ENCODE results near the gene SETBP1. TPM values are rescaled to one million over a fixed set of nuclear protein-coding genes. Genes with fewer than 3 reads are reported as not detected.

SETBP1 gene
- total and polyA plus RNA-seq, 4 donors = 1.3 to 85.0 (median 24.1) TPM

DNA sequence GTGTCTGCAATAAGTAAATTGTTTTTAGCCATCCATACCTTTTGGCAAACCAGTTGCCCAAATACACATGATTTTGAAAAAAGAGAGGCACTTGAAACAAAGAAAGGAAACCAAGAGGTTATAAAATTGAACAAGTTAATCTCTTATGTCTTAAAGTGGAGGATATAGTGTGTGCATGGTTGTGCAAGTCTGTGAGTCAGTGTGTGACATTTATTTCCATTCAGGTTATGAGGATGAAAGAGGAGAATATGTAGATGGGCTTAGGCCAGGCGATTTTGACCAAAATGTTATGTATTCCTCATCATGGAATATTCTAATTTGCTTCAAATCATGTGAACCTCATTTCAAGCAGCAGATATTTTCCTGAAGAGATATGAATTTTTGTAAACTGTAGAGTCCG, 123.3 kb downstream of the SETBP1 start:
- peaks cover 0 to 2% of the 10 kb centered on the region in 2 donors for H3K36me3 ChIP-seq (ENCODE audit: control insufficient read depth in 1 of 2, insufficient read depth in 2 of 2, low read length in 1 of 2)
- ATAC-seq (ENCODE audit: low FRiP score) (no peak), DNase-seq (no peak)
- intact Hi-C loops (cut with DNase I) = no loop called here
- peak overlapping the region in 1 of 2 donors; percentile 82 for H3K27ac ChIP-seq (ENCODE audit: low read depth in 1 of 2, low read length in 2 of 2)
- H3K27me3 ChIP-seq (ENCODE audit: control insufficient read depth in 1 of 2, insufficient read depth in 2 of 2, low read length in 1 of 2) = no peaks in the 10 kb centered on the region
- no peaks in the 10 kb centered on the region for H3K9me3 ChIP-seq (ENCODE audit: control insufficient read depth, low read length)
- peaks cover 4 to 5% of the 10 kb centered on the region in 2 donors for H3K4me1 ChIP-seq (ENCODE audit: control insufficient read depth in 1 of 2, insufficient read depth in 2 of 2, low read length in 2 of 2)
- H3K4me3 ChIP-seq (ENCODE audit: low read length in 2 of 2) = no peak overlapping the region
- WGBS, 2 donors = 92% methylated on average over 2 of the region's 2 CpGs

DNA sequence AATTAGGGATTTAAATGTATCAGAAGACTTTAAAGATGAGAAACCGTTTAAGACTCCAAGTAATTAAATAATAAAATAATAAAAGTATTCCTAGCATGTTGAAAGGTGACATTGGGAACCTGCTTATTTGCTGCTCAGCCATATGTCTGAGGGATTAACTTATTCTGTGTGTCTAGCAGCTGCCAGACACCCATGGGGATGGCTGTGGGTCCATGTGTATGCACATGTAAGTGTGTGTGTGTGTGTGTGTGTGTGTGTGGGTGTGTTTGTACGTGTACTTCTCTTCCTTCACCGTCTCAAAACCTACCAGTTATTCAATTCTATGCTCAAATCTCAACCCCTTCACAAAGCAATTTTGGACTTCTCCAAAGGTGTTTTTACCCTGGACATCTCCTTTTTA, 124.5 kb downstream of the SETBP1 start:
- no peak overlapping the region for H3K27ac ChIP-seq (ENCODE audit: low read depth in 1 of 2, low read length in 2 of 2)
- WGBS, 2 donors = 75 to 95% methylated on average over 3 of the region's 3 CpGs

DNA sequence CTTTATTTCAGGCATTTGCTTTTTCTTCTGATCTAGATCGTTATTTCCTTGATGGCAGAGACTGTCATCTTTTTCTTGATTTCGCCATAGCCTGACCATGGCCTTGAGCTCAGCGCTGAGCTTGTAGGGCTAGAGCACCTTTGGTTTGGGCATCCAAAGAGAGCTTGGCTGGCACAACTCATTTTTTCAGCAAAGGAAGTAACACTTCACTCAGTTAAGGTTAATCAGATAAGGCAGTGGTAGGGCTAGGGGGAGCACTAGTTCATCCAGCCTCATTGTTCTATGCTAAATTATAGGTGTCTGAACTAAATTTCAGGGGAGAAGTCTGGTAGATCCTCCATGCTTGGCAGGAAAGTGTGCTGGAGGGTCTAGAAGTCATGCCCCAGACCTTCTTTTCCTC, 125.0 kb downstream of the SETBP1 start:
- Histone ChIP-seq H3K9me3 (ENCODE audit: control insufficient read depth, low read length) (no peaks in the 10 kb centered on the region), H3K27me3 (ENCODE audit: control insufficient read depth in 1 of 2, insufficient read depth in 2 of 2, low read length in 1 of 2) (no peaks in the 10 kb centered on the region), H3K27ac (ENCODE audit: low read depth in 1 of 2, low read length in 2 of 2) (no peak overlapping the region), H3K4me3 (ENCODE audit: low read length in 2 of 2) (no peak overlapping the region), H3K4me1 (ENCODE audit: control insufficient read depth in 1 of 2, insufficient read depth in 2 of 2, low read length in 2 of 2) (peaks cover 4 to 5% of the 10 kb centered on the region in 2 donors), H3K36me3 (ENCODE audit: control insufficient read depth in 1 of 2, insufficient read depth in 2 of 2, low read length in 1 of 2) (peaks cover 0 to under 1% of the 10 kb centered on the region in 2 donors)
- 96 to 98% methylated on average over 3 of the region's 3 CpGs for WGBS, 2 donors
- intact Hi-C loops (cut with DNase I) = no loop called here
- ATAC-seq (ENCODE audit: low FRiP score) (no peak), DNase-seq (no peak)

More for the DNA sequence above, 124.5 kb downstream of the SETBP1 start:
- Histone ChIP-seq H3K36me3 (ENCODE audit: control insufficient read depth in 1 of 2, insufficient read depth in 2 of 2, low read length in 1 of 2) (peaks cover 0 to 2% of the 10 kb centered on the region in 2 donors), H3K4me1 (ENCODE audit: control insufficient read depth in 1 of 2, insufficient read depth in 2 of 2, low read length in 2 of 2) (peaks cover 4 to 5% of the 10 kb centered on the region in 2 donors), H3K9me3 (ENCODE audit: control insufficient read depth, low read length) (no peaks in the 10 kb centered on the region), H3K4me3 (ENCODE audit: low read length in 2 of 2) (no peak overlapping the region), H3K27me3 (ENCODE audit: control insufficient read depth in 1 of 2, insufficient read depth in 2 of 2, low read length in 1 of 2) (no peaks in the 10 kb centered on the region)
- intact Hi-C loops (cut with DNase I) = no loop called here
- no peak for DNase-seq
- ATAC-seq (ENCODE audit: low FRiP score) = no peak

DNA sequence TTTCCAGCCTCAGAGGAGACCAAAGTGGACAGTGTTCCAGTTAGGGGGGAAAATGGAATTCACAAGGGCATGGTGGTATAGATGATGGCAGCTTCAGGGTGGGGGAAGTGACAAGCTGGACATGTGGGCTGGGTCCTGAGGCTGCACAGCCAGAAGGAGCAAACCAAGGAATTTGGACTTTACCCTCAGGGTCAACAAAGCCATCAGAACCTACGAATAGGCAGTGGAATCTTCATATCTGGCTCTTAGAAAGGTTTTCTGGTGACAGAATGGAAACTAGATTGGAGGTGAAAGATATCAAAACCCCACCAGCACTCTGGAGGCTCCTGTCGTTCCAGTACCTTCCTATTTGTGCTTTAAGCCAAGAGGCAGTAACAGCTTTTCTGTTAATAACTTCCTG, 127.1 kb downstream of the SETBP1 start:
- DNase-seq (no peak), ATAC-seq (ENCODE audit: low FRiP score) (no peak)
- H3K36me3 ChIP-seq (ENCODE audit: control insufficient read depth in 1 of 2, insufficient read depth in 2 of 2, low read length in 1 of 2) = no peaks in the 10 kb centered on the region
- peaks cover 4 to 5% of the 10 kb centered on the region in 2 donors for H3K4me1 ChIP-seq (ENCODE audit: control insufficient read depth in 1 of 2, insufficient read depth in 2 of 2, low read length in 2 of 2)
- H3K27ac ChIP-seq (ENCODE audit: low read depth in 1 of 2, low read length in 2 of 2) = no peak overlapping the region
- WGBS, 2 donors = 85 to 92% methylated on average over 2 of the region's 2 CpGs
- H3K27me3 ChIP-seq (ENCODE audit: control insufficient read depth in 1 of 2, insufficient read depth in 2 of 2, low read length in 1 of 2) = no peaks in the 10 kb centered on the region
- H3K4me3 ChIP-seq (ENCODE audit: low read length in 2 of 2) = no peak overlapping the region
- H3K9me3 ChIP-seq (ENCODE audit: control insufficient read depth, low read length) = no peaks in the 10 kb centered on the region
- intact Hi-C loops (cut with DNase I) = no loop called here

DNA sequence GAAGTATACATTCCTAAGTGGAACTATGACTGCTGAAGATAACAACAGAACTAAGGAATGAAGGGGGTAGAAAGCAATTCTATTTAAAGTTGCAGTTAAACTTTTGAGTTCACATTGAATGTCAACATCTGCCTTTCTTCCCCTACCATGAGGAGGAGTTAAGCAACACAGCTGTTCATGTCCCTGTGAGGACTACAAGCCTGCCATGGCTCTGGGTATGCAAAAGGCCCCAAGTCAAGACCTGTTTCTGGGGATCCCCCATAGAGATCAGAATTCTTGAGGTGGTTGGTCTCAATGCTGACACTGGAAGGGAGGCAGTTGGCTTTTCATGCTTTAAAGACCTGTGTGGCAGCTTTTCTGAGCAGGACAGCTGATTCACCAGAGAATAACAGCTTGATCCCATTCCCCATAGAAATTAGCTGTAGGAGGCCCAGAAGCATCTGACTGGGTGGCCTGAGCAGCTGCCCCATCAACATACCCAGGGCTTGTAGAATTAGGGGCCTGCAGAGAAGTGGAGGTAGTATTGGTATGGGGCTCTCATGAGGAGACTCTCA, 131.0 kb downstream of the SETBP1 start:
- no peaks in the 10 kb centered on the region for H3K27me3 ChIP-seq (ENCODE audit: control insufficient read depth in 1 of 2, insufficient read depth in 2 of 2, low read length in 1 of 2)
- no peak overlapping the region for H3K4me3 ChIP-seq (ENCODE audit: low read length in 2 of 2)
- H3K9me3 ChIP-seq (ENCODE audit: control insufficient read depth, low read length) = no peaks in the 10 kb centered on the region
- no peaks in the 10 kb centered on the region for H3K36me3 ChIP-seq (ENCODE audit: control insufficient read depth in 1 of 2, insufficient read depth in 2 of 2, low read length in 1 of 2)
- intact Hi-C loops (cut with DNase I) = no loop called here
- DNase-seq (no peak), ATAC-seq (ENCODE audit: low FRiP score) (no peak)
- peaks cover 1 to 2% of the 10 kb centered on the region in 2 donors for H3K4me1 ChIP-seq (ENCODE audit: control insufficient read depth in 1 of 2, insufficient read depth in 2 of 2, low read length in 2 of 2)
- no peak overlapping the region for H3K27ac ChIP-seq (ENCODE audit: low read depth in 1 of 2, low read length in 2 of 2)

DNA sequence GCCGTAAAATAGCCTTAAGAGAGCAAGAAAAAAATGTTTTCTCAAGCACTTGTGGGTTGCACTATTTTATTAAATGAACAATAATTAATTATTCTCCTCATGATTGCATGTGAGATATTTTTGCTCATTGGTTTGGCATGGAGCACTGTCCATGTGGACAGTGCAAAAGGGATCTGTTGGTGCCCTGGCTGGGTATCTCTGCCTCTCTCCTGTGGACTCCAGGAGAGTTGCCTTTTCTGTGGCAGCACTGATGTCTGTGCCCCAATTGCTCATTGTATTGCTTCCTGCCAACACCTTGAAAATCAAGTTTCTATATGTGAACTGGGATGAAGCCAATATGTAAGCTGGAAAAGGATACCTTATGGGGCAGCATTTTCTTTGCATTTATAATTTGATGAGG, 131.7 kb downstream of the SETBP1 start:
- no peak overlapping the region for H3K4me3 ChIP-seq (ENCODE audit: low read length in 2 of 2)
- H3K9me3 ChIP-seq (ENCODE audit: control insufficient read depth, low read length) = no peaks in the 10 kb centered on the region
- ATAC-seq (ENCODE audit: low FRiP score) (no peak), DNase-seq (no peak)
- H3K27me3 ChIP-seq (ENCODE audit: control insufficient read depth in 1 of 2, insufficient read depth in 2 of 2, low read length in 1 of 2) = no peaks in the 10 kb centered on the region
- peaks cover 0 to 2% of the 10 kb centered on the region in 2 donors for H3K4me1 ChIP-seq (ENCODE audit: control insufficient read depth in 1 of 2, insufficient read depth in 2 of 2, low read length in 2 of 2)
- no peak overlapping the region for H3K27ac ChIP-seq (ENCODE audit: low read depth in 1 of 2, low read length in 2 of 2)
- no peaks in the 10 kb centered on the region for H3K36me3 ChIP-seq (ENCODE audit: control insufficient read depth in 1 of 2, insufficient read depth in 2 of 2, low read length in 1 of 2)
- intact Hi-C loops (cut with DNase I) = no loop called here
- WGBS, 2 donors = 96 to 100% methylated on average over 1 of the region's 1 CpG

DNA sequence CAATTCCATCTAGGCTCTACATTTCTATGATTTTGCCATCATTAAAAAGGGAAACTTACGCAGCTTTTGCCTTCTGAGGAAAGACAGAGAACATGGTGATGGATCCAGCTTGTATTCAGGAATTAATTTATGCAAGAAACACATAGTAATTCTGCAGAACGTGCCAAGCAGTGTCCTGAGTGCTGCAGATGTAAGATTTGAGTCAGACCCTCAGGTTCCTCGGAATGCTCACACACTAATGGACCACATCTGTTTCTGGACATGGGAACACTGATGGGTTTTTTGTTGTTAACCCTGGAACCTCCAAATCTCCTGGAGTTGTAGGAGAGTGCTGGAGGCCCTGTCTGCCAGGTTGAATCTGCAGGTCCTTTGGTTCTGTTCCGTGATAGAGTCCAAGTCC, 132.9 kb downstream of the SETBP1 start:
- no peak for ATAC-seq (ENCODE audit: low FRiP score)
- peaks cover 0 to 2% of the 10 kb centered on the region in 2 donors for H3K4me1 ChIP-seq (ENCODE audit: control insufficient read depth in 1 of 2, insufficient read depth in 2 of 2, low read length in 2 of 2)
- H3K4me3 ChIP-seq (ENCODE audit: low read length in 2 of 2) = no peak overlapping the region
- no peaks in the 10 kb centered on the region for H3K36me3 ChIP-seq (ENCODE audit: control insufficient read depth in 1 of 2, insufficient read depth in 2 of 2, low read length in 1 of 2)
- intact Hi-C loops (cut with DNase I) = no loop called here
- H3K27ac ChIP-seq (ENCODE audit: low read depth in 1 of 2, low read length in 2 of 2) = no peak overlapping the region
- H3K27me3 ChIP-seq (ENCODE audit: control insufficient read depth in 1 of 2, insufficient read depth in 2 of 2, low read length in 1 of 2) = no peaks in the 10 kb centered on the region
- DNase-seq = no peak
- WGBS, 2 donors = 94 to 95% methylated on average over 4 of the region's 4 CpGs
- H3K9me3 ChIP-seq (ENCODE audit: control insufficient read depth, low read length) = no peaks in the 10 kb centered on the region

DNA sequence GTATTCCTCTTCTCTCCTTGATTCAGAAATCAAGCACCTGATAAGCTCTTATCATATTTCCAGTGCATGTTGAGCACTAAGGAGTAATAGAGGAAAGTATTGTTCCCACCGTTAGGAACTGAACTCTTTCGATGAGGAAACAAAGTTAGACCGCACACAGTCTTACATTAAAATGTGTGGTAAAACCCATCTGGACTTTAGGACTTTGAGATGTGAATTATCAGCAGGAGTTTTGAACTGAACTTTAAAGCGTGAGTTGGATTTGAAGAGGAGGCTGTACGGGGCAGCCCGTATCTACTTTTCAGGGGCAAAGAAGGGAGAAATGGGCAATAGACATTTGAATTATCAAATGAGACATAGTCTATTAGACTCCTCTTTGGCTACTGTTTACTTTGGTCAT, 134.4 kb downstream of the SETBP1 start:
- Histone ChIP-seq H3K27ac (ENCODE audit: low read depth in 1 of 2, low read length in 2 of 2) (no peak overlapping the region), H3K4me3 (ENCODE audit: low read length in 2 of 2) (no peak overlapping the region), H3K27me3 (ENCODE audit: control insufficient read depth in 1 of 2, insufficient read depth in 2 of 2, low read length in 1 of 2) (no peaks in the 10 kb centered on the region), H3K9me3 (ENCODE audit: control insufficient read depth, low read length) (no peaks in the 10 kb centered on the region), H3K4me1 (ENCODE audit: control insufficient read depth in 1 of 2, insufficient read depth in 2 of 2, low read length in 2 of 2) (peaks cover 0 to 2% of the 10 kb centered on the region in 2 donors), H3K36me3 (ENCODE audit: control insufficient read depth in 1 of 2, insufficient read depth in 2 of 2, low read length in 1 of 2) (no peaks in the 10 kb centered on the region)
- DNase-seq (no peak), ATAC-seq (ENCODE audit: low FRiP score) (no peak)
- 97% methylated on average over 6 of the region's 6 CpGs for WGBS, 2 donors
- intact Hi-C loops (cut with DNase I) = no loop called here

DNA sequence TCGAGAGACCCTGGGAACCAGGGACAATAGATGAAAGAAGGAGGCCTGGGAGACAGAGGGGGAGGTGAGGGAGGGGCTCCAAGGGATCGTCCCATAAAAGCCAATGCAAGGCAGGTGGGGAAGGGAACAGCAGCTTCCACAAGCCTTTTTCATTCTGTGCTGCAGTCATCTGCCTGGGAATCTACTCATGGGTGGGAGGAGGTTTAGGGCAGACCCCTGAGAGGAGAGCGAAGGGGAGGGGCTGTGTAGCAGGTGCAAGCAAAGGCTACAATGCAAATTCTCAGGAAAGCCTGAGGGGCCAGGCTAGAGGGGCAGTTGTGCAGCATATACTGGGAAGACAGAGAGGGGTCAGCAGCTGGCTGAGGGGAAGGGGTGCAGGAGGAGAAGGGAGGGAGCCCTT, 135.4 kb downstream of the SETBP1 start:
- intact Hi-C loops (cut with DNase I) = no loop called here
- Histone ChIP-seq H3K4me1 (ENCODE audit: control insufficient read depth in 1 of 2, insufficient read depth in 2 of 2, low read length in 2 of 2) (peaks cover 0 to 4% of the 10 kb centered on the region in 2 donors), H3K36me3 (ENCODE audit: control insufficient read depth in 1 of 2, insufficient read depth in 2 of 2, low read length in 1 of 2) (no peaks in the 10 kb centered on the region), H3K9me3 (ENCODE audit: control insufficient read depth, low read length) (no peaks in the 10 kb centered on the region), H3K27ac (ENCODE audit: low read depth in 1 of 2, low read length in 2 of 2) (no peak overlapping the region), H3K27me3 (ENCODE audit: control insufficient read depth in 1 of 2, insufficient read depth in 2 of 2, low read length in 1 of 2) (no peaks in the 10 kb centered on the region), H3K4me3 (ENCODE audit: low read length in 2 of 2) (no peak overlapping the region)
- WGBS, 2 donors = 79 to 81% methylated on average over 3 of the region's 3 CpGs
- DNase-seq (no peak), ATAC-seq (ENCODE audit: low FRiP score) (no peak)
